ENCODE results near the gene BRD3. TPM values are rescaled to one million over a fixed set of nuclear protein-coding genes. Genes with fewer than 3 reads are reported as not detected.

BRD3 gene
- total RNA-seq, 1 experiment from 2014 or later = 61.6 TPM

GRCh38 chr9:134004131-134004873 lies 63.5 kb downstream of the BRD3 start:
- Histone ChIP-seq H3K4me3 (ENCODE audit: low read depth, low read length, poor library complexity, severe bottlenecking) (no peak overlapping the region), H3K4me1 (ENCODE audit: insufficient read depth, low read length, poor library complexity, severe bottlenecking) (no peaks in the 10 kb centered on the region), H3K27ac (ENCODE audit: low read depth, low read length, poor library complexity, severe bottlenecking) (no peak overlapping the region), H3K36me3 (ENCODE audit: insufficient read depth, low read length, poor library complexity, severe bottlenecking) (no peaks in the 10 kb centered on the region), H3K9me3 (ENCODE audit: low read depth, low read length, poor library complexity, severe bottlenecking) (no peaks in the 10 kb centered on the region), H3K27me3 (replicated peaks; ENCODE audit: insufficient read depth, low read depth, low read length, poor library complexity) (no peaks in the 10 kb centered on the region)
- intact Hi-C loops (cut with micrococcal nuclease; ENCODE audit: unreplicated experiment) = no loop called here
- ChIA-PET CTCF (no interaction called here), POLR2A (ENCODE audit: low non-redundant PET) (no interaction called here)
- no peak for TF ChIP-seq EZH2 (IDR thresholded peaks at IDR 0.05; ENCODE audit: borderline replicate concordance, low read depth, low read length, poor library complexity, severe bottlenecking)
- TF ChIP-seq CTCF (conservative IDR thresholded peaks at IDR 0.05; ENCODE audit: low read depth, low read length) = no peak
- no TSS peak for BruUV-seq (replicated peaks)
- DNase-seq (ENCODE audit: low spot score) = no peak

- H3K27me3 ChIP-seq (replicated peaks; ENCODE audit: insufficient read depth, low read depth, low read length, poor library complexity) = no peaks in the 10 kb centered on the region
- no peak for TF ChIP-seq CTCF (conservative IDR thresholded peaks at IDR 0.05; ENCODE audit: low read depth, low read length)
- no peak for TF ChIP-seq EZH2 (IDR thresholded peaks at IDR 0.05; ENCODE audit: borderline replicate concordance, low read depth, low read length, poor library complexity, severe bottlenecking)
- BruUV-seq (replicated peaks) = no TSS peak
- H3K9me3 ChIP-seq (ENCODE audit: low read depth, low read length, poor library complexity, severe bottlenecking) = no peaks in the 10 kb centered on the region
- no peaks in the 10 kb centered on the region for H3K4me1 ChIP-seq (ENCODE audit: insufficient read depth, low read length, poor library complexity, severe bottlenecking)
- CTCF ChIA-PET = no interaction called here
- POLR2A ChIA-PET (ENCODE audit: low non-redundant PET) = no interaction called here
- H3K36me3 ChIP-seq (ENCODE audit: insufficient read depth, low read length, poor library complexity, severe bottlenecking) = no peaks in the 10 kb centered on the region
- no peak overlapping the region for H3K27ac ChIP-seq (ENCODE audit: low read depth, low read length, poor library complexity, severe bottlenecking)
- no peak for DNase-seq (ENCODE audit: low spot score)
- intact Hi-C loops (cut with micrococcal nuclease; ENCODE audit: unreplicated experiment) = no loop called here
- no peak overlapping the region for H3K4me3 ChIP-seq (ENCODE audit: low read depth, low read length, poor library complexity, severe bottlenecking)
These were observed 64.6 kb downstream of the BRD3 start for GRCh38 chr9:134003237-134003636.

DNA sequence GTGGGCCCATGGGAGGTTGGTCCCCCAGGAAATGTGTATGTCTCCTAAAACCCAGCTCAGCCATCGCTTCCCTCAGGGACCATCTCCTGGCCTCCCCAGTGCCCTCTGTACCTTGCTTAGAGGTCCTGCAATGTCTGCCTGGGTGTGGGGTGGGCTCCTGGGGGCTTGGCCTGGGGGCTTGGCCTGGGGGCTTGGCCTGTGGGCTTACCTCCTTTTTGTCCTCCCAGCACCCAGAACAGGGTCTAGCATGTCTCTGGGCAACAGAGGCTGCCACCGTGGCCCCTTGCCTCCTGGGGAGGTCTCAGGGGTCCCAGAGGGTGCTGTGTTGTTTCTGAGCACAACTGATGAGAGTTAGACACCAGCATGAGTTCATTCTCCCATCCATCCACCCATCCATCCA lies 65.0 kb downstream of the BRD3 start:
- TF ChIP-seq CTCF (conservative IDR thresholded peaks at IDR 0.05; ENCODE audit: low read depth, low read length) = no peak
- no peak for TF ChIP-seq EZH2 (IDR thresholded peaks at IDR 0.05; ENCODE audit: borderline replicate concordance, low read depth, low read length, poor library complexity, severe bottlenecking)
- CTCF ChIA-PET = no interaction called here
- intact Hi-C loops (cut with micrococcal nuclease; ENCODE audit: unreplicated experiment) = no loop called here
- H3K9me3 ChIP-seq (ENCODE audit: low read depth, low read length, poor library complexity, severe bottlenecking) = no peaks in the 10 kb centered on the region
- POLR2A ChIA-PET (ENCODE audit: low non-redundant PET) = no interaction called here
- no peaks in the 10 kb centered on the region for H3K4me1 ChIP-seq (ENCODE audit: insufficient read depth, low read length, poor library complexity, severe bottlenecking)
- no peaks in the 10 kb centered on the region for H3K27me3 ChIP-seq (replicated peaks; ENCODE audit: insufficient read depth, low read depth, low read length, poor library complexity)
- no peak overlapping the region for H3K4me3 ChIP-seq (ENCODE audit: low read depth, low read length, poor library complexity, severe bottlenecking)
- BruUV-seq (replicated peaks) = no TSS peak
- no peak for DNase-seq (ENCODE audit: low spot score)
- H3K27ac ChIP-seq (ENCODE audit: low read depth, low read length, poor library complexity, severe bottlenecking) = no peak overlapping the region
- H3K36me3 ChIP-seq (ENCODE audit: insufficient read depth, low read length, poor library complexity, severe bottlenecking) = no peaks in the 10 kb centered on the region

All from A673 (cell line).